HCT116 (cell line): ENCODE data around the gene RBBP8. TPM values are rescaled to one million over a fixed set of nuclear protein-coding genes. Genes with fewer than 3 reads are reported as not detected.

Experiments
- ATAC-seq: fragments of 200-7000 bp; cut with Tn5 transposase; 2 replicates; pipeline ENCODE4 v1.9.1; 2020; ENCODE audit warnings: mild to moderate bottlenecking, moderate library complexity
- BruUV-seq: library from RNA; stranded (reverse); fragments of 400-500 nt; replicated peaks from 2 replicates; lab custom pipeline; 2021; lab: Mats Ljungman, UMichigan
- CTCF ChIA-PET: fragments of 300-600 bp; sonication (Branson Sonifier 250); formaldehyde crosslinking; loops from one replicate; lab custom pipeline; 2021; ENCODE audit warnings: antibody characterized with exemption; lab: Charles Lee
- POLR2A ChIA-PET: fragments of 300-600, 350-600 bp; sonication (Branson Sonifier 250); formaldehyde crosslinking; loops from one replicate; lab custom pipeline; 2021; ENCODE audit warnings: antibody characterized with exemption; lab: Charles Lee
- RAD21 ChIA-PET, 2 experiments: fragments of 300-600 bp; sonication (Branson Sonifier 250); formaldehyde crosslinking; loops; one replicate each; lab custom pipeline; 2023; ENCODE audit warnings: low total read pairs in 2 of 2; ENCODE audit not compliant: uncharacterized antibody in 2 of 2, unreplicated experiment in 2 of 2, low non-redundant PET in 1 of 2; lab: Charles Lee
- DNase-seq: peaks from one replicate; pipeline ENCODE4 v3.0.0-alpha.2; 2010; ENCODE audit warnings: low read depth, low spot score
- H2AFZ ChIP-seq: fragments of 200-600 bp; shearing (Covaris generic), sonication (generic); 2 replicates; pipeline ENCODE4 v1.6.1; 2017; ENCODE audit warnings: low read depth, mixed run types, mixed read lengths, antibody characterized with exemption, low read length; ENCODE audit not compliant: poor library complexity, severe bottlenecking
- H3K27ac ChIP-seq: 2 replicates; pipeline ENCODE4 v1.5.1; 2012; ENCODE audit warnings: low read depth, low read length
- H3K27me3 ChIP-seq: fragments of 200-600 bp; sonication (generic); 2 replicates; pipeline ENCODE4 v1.6.1; 2016; ENCODE audit warnings: mixed run types, low read length, mixed read lengths; ENCODE audit not compliant: insufficient read depth
- H3K36me3 ChIP-seq, 2 experiments: fragments of 200-500 bp in 1 of 2; fragments of 200-600 bp in 1 of 2; sonication (Bioruptor generic) in 1 of 2; sonication (generic) in 1 of 2; 2 replicates each; pipeline versions ENCODE4 v1.5.1 to v1.6.1; 2014 to 2016; ENCODE audit warnings: low read length in 2 of 2, inconsistent platforms in 1 of 2, mixed read lengths in 1 of 2, mixed run types in 1 of 2; ENCODE audit not compliant: insufficient read depth in 2 of 2, control insufficient read depth in 1 of 2
- H3K4me1 ChIP-seq, 2 experiments: fragments of 200-600 bp in 1 of 2; sonication (generic) in 1 of 2; 2 replicates each; pipeline versions ENCODE4 v1.5.1 to v1.6.1; 2012 to 2017; ENCODE audit warnings: low read length in 2 of 2, inconsistent platforms in 1 of 2, mild to moderate bottlenecking in 1 of 2, mixed read lengths in 1 of 2, mixed run types in 1 of 2, moderate library complexity in 1 of 2; ENCODE audit not compliant: insufficient read depth in 2 of 2, control insufficient read depth in 1 of 2
- H3K4me2 ChIP-seq: fragments of 200-600 bp; sonication (generic); 2 replicates; pipeline ENCODE4 v1.6.1; 2017; ENCODE audit warnings: mixed run types, low read length, mixed read lengths
- H3K4me3 ChIP-seq, 2 experiments: fragments of 200-600 bp in 1 of 2; sonication (generic) in 1 of 2; replicated peaks in 1 of 2; 2 replicates each; pipeline ENCODE4 v1.5.1; 2011 to 2016; ENCODE audit warnings: low read length in 2 of 2, control low read depth in 1 of 2, low read depth in 1 of 2, mild to moderate bottlenecking in 1 of 2, mixed read lengths in 1 of 2, mixed run types in 1 of 2
- H3K79me2 ChIP-seq: fragments of 200-600 bp; sonication (generic); 2 replicates; pipeline ENCODE4 v1.6.1; 2017; ENCODE audit warnings: mild to moderate bottlenecking, mixed run types, low read length, moderate library complexity, mixed read lengths; ENCODE audit not compliant: insufficient read depth
- H3K9ac ChIP-seq: fragments of 200-600 bp; sonication (generic); 2 replicates; pipeline ENCODE4 v1.6.1; 2016; ENCODE audit warnings: low read length, mixed read lengths
- H3K9me2 ChIP-seq: fragments of 200-600 bp; sonication (generic), shearing (Covaris generic); 2 replicates; pipeline ENCODE4 v1.6.1; 2017; ENCODE audit warnings: mixed run types, mild to moderate bottlenecking, moderate library complexity; ENCODE audit not compliant: insufficient read depth
- H3K9me3 ChIP-seq, 2 experiments: fragments of 200-500 bp in 1 of 2; fragments of 200-600 bp in 1 of 2; sonication (Bioruptor generic) in 1 of 2; sonication (generic) in 1 of 2; 2 replicates each; pipeline ENCODE4 v1.6.1; 2014 to 2017; ENCODE audit warnings: low read length in 2 of 2, mixed read lengths in 2 of 2, inconsistent platforms in 1 of 2, low read depth in 1 of 2, mild to moderate bottlenecking in 1 of 2, mixed run types in 1 of 2, moderate library complexity in 1 of 2; ENCODE audit not compliant: control insufficient read depth in 1 of 2, insufficient read depth in 1 of 2
- H4K20me1 ChIP-seq: fragments of 200-600 bp; sonication (generic), shearing (Covaris generic); 2 replicates; pipeline ENCODE4 v1.6.1; 2017; ENCODE audit warnings: mixed run types, mild to moderate bottlenecking, moderate library complexity; ENCODE audit not compliant: insufficient read depth
- CEBPB ChIP-seq: IDR thresholded peaks from 2 replicates; pipeline ENCODE4 v1.6.1; 2012; ENCODE audit warnings: low read depth
- EGR1 ChIP-seq: IDR thresholded peaks from 2 replicates; pipeline ENCODE4 v1.6.1; 2012; ENCODE audit warnings: low read depth
- FOSL1 ChIP-seq: IDR thresholded peaks from 2 replicates; pipeline ENCODE4 v1.6.1; 2012; ENCODE audit warnings: low read depth
- JUND ChIP-seq: IDR thresholded peaks from 2 replicates; pipeline ENCODE4 v1.6.1; 2012
- POLR2A ChIP-seq: IDR thresholded peaks from 2 replicates; pipeline ENCODE4 v1.7.0; 2011; ENCODE audit warnings: borderline replicate concordance; ENCODE audit not compliant: insufficient read depth, insufficient read length; ENCODE audit errors: extremely low read depth
- POLR2AphosphoS5 ChIP-seq: IDR thresholded peaks from 2 replicates; pipeline ENCODE4 v1.6.1; 2011; ENCODE audit warnings: mild to moderate bottlenecking, low read depth, low read length, moderate library complexity
- SP1 ChIP-seq: IDR thresholded peaks from 2 replicates; pipeline ENCODE4 v1.6.1; 2012; ENCODE audit warnings: low read depth
- SRF ChIP-seq: IDR thresholded peaks from 2 replicates; pipeline ENCODE4 v1.6.1; 2012; ENCODE audit warnings: low read depth
- ZNF274 ChIP-seq: fragments of 200-500 bp; sonication (Bioruptor generic); IDR thresholded peaks from 2 replicates; pipeline ENCODE4 v1.6.1; 2014; ENCODE audit warnings: mild to moderate bottlenecking, low read depth, low read length, inconsistent platforms
- intact Hi-C: fragments of 100-400 bp; cut with micrococcal nuclease; formaldehyde crosslinking; loops from 2 replicates; pipeline ENCODE4 v1.10.0; 2022
- total RNA-seq: library from RNA; stranded (reverse); gene quantifications from one replicate; pipeline ENCODE4 v1.2.1, GENCODE V29; 2021; ENCODE audit not compliant: unreplicated experiment
- TF ChIP-seq, protein P1 (sequence below): IDR thresholded peaks from 2 replicates; pipeline ENCODE4 v1.6.1; 2012
- TF ChIP-seq, protein P2 (sequence below): IDR thresholded peaks from 2 replicates; pipeline ENCODE4 v1.6.1; 2012
- TF ChIP-seq, protein P3 (sequence below): IDR thresholded peaks from 2 replicates; pipeline ENCODE4 v1.6.1; 2012; ENCODE audit warnings: low read depth
- TF ChIP-seq, protein P4 (sequence below), 3 experiments: fragments of 200-600 bp in 1 of 3; sonication (generic) in 1 of 3; IDR thresholded peaks in 2 of 3; conservative IDR thresholded peaks in 1 of 3; 2 replicates each; pipeline ENCODE4 v1.5.1; 2012 to 2017; ENCODE audit warnings: low read depth in 2 of 3, low read length in 2 of 3, antibody characterized with exemption in 1 of 3, borderline replicate concordance in 1 of 3, control low read depth in 1 of 3, mild to moderate bottlenecking in 1 of 3, mixed read lengths in 1 of 3, mixed run types in 1 of 3, moderate library complexity in 1 of 3; ENCODE audit not compliant: insufficient read depth in 1 of 3

RBBP8 gene
- total RNA-seq, 1 experiment from 2014 or later = 66.6 TPM

DNA sequence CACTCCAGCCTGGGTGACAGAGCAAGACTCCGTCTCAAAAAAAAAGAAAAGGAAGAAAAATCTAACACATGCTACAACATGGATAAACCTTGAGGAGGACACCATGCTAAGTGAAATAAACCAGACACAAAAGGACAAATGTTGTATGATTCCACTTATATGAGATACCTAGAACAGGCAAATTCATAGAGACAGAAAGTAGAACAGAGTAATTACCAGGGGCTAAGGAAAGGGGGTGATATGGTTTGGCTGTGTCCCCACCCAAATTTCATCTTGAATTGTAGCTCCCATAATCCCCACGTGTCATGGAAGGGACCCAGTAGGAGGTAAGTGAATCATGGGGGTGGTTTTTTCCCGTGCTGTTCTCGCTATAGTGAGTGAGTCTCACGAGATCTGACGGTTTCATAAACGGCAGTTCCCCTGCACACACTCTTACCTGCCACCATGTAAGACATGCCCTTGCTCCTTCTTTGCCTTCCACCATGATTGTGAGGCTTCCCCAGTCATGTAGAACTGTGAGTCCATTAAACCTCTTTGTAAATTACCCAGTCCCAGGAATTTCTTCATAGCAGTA is 110.8 kb downstream of the RBBP8 start:
- RAD21 ChIA-PET = no interaction called here
- BruUV-seq = no TSS peak
- POLR2A ChIA-PET = no interaction called here
- no peak overlapping the region for H3K4me3 ChIP-seq
- H3K27me3 ChIP-seq = no peaks in the 10 kb centered on the region
- TF ChIP-seq POLR2A (no peak), JUND (no peak), ZNF274 (no peak)
- TF ChIP-seq, protein P1, sequence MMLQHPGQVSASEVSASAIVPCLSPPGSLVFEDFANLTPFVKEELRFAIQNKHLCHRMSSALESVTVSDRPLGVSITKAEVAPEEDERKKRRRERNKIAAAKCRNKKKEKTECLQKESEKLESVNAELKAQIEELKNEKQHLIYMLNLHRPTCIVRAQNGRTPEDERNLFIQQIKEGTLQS = no peak
- no peaks in the 10 kb centered on the region for H3K9me2 ChIP-seq
- no peaks in the 10 kb centered on the region for H3K79me2 ChIP-seq
- H4K20me1 ChIP-seq = no peaks in the 10 kb centered on the region
- H2AFZ ChIP-seq = no peak overlapping the region
- no peak overlapping the region for H3K4me2 ChIP-seq
- H3K9ac ChIP-seq = no peak overlapping the region
- ATAC-seq = no peak
- H3K9me3 ChIP-seq = no peaks in the 10 kb centered on the region
- no peak overlapping the region for H3K27ac ChIP-seq
- DNase-seq = no peak
- no peaks in the 10 kb centered on the region for H3K36me3 ChIP-seq
- CTCF ChIA-PET = interaction anchor here (1.9 kb wide), 1 partner anchor 12 kb away, joined by 4 read pairs; no protein-coding TSS in a partner anchor
- intact Hi-C loops = loop anchor here (5.0 kb wide), 1 partner anchor 53 kb away; no protein-coding TSS in a partner anchor
- no peaks in the 10 kb centered on the region for H3K4me1 ChIP-seq

DNA sequence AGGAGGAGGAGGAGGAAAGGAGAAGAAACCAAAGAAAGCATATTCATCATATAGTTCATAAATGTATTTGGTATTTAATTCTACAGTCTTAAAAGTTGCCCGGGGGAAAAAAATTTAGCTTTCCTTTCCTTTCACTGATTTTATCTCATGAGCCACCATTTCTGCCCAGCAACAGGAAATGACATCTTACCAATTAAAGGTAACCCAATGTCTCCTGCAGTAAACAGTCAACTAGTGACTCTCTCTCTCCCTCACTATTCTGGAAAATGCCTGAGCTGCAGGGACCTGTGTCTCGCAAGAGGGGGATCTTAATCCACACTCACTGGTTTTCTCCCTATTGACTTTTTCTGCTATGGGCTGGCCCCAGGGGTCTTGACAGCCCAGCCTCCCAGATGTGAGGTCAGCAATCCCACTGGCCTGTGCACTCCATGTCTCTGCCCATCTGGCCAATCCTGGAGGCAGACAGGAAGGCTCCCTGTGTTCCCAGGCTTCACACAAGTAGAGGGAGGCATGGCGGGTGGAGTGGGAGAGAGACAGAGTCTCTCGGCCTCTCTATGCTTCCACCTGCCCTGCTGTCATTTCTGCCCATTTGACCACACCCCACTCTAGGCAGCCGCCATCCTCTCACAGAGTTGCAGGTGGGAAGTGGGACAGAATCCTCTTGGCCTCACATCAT is 116.7 kb downstream of the RBBP8 start:
- POLR2A ChIA-PET = no interaction called here
- CTCF ChIA-PET = no interaction called here
- no peaks in the 10 kb centered on the region for H3K36me3 ChIP-seq
- no peak for TF ChIP-seq SP1
- no peak for TF ChIP-seq EGR1
- TF ChIP-seq, protein P2, sequence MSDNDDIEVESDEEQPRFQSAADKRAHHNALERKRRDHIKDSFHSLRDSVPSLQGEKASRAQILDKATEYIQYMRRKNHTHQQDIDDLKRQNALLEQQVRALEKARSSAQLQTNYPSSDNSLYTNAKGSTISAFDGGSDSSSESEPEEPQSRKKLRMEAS = no peak
- no peak for TF ChIP-seq POLR2AphosphoS5
- no peak for TF ChIP-seq CEBPB
- no peak for TF ChIP-seq ZNF274
- TF ChIP-seq, protein P3, sequence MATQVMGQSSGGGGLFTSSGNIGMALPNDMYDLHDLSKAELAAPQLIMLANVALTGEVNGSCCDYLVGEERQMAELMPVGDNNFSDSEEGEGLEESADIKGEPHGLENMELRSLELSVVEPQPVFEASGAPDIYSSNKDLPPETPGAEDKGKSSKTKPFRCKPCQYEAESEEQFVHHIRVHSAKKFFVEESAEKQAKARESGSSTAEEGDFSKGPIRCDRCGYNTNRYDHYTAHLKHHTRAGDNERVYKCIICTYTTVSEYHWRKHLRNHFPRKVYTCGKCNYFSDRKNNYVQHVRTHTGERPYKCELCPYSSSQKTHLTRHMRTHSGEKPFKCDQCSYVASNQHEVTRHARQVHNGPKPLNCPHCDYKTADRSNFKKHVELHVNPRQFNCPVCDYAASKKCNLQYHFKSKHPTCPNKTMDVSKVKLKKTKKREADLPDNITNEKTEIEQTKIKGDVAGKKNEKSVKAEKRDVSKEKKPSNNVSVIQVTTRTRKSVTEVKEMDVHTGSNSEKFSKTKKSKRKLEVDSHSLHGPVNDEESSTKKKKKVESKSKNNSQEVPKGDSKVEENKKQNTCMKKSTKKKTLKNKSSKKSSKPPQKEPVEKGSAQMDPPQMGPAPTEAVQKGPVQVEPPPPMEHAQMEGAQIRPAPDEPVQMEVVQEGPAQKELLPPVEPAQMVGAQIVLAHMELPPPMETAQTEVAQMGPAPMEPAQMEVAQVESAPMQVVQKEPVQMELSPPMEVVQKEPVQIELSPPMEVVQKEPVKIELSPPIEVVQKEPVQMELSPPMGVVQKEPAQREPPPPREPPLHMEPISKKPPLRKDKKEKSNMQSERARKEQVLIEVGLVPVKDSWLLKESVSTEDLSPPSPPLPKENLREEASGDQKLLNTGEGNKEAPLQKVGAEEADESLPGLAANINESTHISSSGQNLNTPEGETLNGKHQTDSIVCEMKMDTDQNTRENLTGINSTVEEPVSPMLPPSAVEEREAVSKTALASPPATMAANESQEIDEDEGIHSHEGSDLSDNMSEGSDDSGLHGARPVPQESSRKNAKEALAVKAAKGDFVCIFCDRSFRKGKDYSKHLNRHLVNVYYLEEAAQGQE = no peak
- TF ChIP-seq SRF = no peak
- no peak for TF ChIP-seq FOSL1
- TF ChIP-seq, protein P1 = no peak
- TF ChIP-seq, protein P4, sequence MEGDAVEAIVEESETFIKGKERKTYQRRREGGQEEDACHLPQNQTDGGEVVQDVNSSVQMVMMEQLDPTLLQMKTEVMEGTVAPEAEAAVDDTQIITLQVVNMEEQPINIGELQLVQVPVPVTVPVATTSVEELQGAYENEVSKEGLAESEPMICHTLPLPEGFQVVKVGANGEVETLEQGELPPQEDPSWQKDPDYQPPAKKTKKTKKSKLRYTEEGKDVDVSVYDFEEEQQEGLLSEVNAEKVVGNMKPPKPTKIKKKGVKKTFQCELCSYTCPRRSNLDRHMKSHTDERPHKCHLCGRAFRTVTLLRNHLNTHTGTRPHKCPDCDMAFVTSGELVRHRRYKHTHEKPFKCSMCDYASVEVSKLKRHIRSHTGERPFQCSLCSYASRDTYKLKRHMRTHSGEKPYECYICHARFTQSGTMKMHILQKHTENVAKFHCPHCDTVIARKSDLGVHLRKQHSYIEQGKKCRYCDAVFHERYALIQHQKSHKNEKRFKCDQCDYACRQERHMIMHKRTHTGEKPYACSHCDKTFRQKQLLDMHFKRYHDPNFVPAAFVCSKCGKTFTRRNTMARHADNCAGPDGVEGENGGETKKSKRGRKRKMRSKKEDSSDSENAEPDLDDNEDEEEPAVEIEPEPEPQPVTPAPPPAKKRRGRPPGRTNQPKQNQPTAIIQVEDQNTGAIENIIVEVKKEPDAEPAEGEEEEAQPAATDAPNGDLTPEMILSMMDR (IDR thresholded peaks at IDR 0.05 in 2 of 3, conservative IDR thresholded peaks at IDR 0.05 in 1 of 3; ENCODE audit: borderline replicate concordance in 1 of 3, insufficient read depth in 1 of 3, low read depth in 2 of 3, low read length in 2 of 3) = no peak

More for the DNA sequence above, 116.7 kb downstream of the RBBP8 start:
- Histone ChIP-seq H3K79me2 (no peaks in the 10 kb centered on the region), H4K20me1 (no peaks in the 10 kb centered on the region), H3K9ac (no peak overlapping the region), H3K9me2 (no peaks in the 10 kb centered on the region), H3K4me3 (no peak overlapping the region), H3K4me2 (no peak overlapping the region), H2AFZ (no peak overlapping the region), H3K9me3 (no peaks in the 10 kb centered on the region), H3K27me3 (no peaks in the 10 kb centered on the region), H3K27ac (no peak overlapping the region), H3K4me1 (no peaks in the 10 kb centered on the region; a peak in 1 of 4 replicates)
- BruUV-seq = no TSS peak
- no peak for ATAC-seq
- RAD21 ChIA-PET = no interaction called here
- DNase-seq = no peak
- intact Hi-C loops = no loop called here
